NOMO-1 treated with DMSO at 0.1 percent for 48 hours (cell line): Measurements from ENCODE around the gene ASTN2.
"Not testable (repeated sequence)": the region's sequence is repeated elsewhere in the genome, so short reads cannot be mapped to it uniquely, and the experiment has no call there.

Source experiments
- DNase-seq: peaks from one replicate; lab custom pipeline; 2025; ENCODE audit not compliant: unreplicated experiment; lab: John Stamatoyannopoulos, UW

Gene ASTN2

DNA sequence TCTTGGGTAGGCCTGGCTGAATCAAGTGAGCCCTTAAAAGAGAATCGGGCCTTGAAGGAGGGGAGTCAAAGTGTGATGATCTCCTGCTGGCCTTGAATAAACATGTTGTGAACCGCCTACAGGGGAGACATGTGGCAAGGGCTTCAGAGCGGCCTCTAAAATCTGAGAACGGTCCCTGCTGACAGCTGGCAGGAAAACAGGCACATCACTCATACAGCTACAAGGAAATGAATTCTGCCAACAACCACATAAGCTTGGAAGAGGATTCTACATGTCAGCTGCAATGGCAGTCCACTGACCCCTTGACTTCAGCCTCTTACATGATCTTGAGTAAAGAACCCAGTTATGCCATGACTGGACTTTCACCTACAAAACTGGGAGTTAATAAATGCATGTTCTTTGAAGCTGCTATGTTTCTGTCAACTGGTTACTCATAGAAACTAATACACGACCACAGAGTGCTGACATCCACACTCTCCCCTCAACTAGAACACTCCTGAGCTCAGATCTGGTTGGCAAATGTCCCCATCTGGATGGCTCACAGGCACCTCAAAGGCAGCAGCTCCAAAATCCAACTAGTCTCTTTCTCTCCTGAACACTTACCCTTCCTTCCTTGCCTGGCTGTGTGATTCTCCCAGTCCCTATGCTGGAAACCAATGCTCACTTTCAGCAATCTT, 333.1 kb downstream of the ASTN2 start:
- no peak for DNase-seq

DNA sequence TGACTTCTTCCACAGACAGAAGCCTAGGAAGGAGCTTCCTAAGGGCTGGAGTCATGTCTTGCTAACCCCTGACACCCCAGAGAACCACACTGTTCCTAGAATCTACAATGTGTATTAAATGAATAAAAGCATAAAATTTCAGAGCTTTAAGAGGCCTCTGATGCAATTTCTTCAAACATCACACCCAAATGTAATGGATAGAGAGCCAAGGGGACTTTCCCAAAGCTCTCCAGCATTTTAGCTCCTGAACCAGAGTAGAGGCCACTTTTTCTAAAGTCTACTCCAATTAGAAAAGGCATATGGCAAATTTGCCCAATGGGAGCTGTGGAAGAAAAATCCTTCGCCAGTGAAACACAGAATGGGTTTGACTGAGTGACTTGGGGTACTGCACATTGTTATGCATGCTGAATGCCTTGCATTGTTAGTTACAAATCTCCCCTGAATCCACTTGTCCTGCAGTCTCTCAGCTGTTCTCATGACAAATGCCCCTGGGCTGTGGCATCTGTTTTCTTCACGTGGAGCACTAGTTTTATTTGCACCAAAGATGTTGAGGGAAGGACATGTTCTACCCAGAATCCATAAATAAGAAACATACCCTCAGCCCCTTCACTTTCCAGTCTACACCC, 334.0 kb downstream of the ASTN2 start:
- DNase-seq: no peak

- DNase-seq: no peak
Measured at GRCh38 chr9:117076571-117077290, 338.1 kb downstream of the ASTN2 start.

DNA sequence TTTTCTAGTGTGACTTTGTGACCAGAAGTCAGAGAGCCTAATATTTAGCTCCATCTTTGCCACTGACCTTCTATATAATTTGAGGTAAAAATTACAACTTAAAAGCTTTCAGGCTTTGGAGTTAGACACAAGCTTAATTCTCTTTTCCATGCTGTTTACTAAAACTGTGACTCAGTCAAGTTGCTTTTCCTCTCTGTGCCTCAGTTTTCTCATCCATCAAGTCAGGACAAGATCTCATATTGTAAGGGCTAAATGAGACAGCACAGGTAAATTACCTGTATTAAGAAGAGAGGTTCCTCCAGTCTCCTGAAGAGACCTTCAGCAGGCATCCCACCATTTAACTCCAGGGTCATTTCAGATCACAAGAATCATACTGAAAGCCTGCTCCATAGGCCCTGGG, 339.2 kb downstream of the ASTN2 start:
- DNase-seq: no peak

DNA sequence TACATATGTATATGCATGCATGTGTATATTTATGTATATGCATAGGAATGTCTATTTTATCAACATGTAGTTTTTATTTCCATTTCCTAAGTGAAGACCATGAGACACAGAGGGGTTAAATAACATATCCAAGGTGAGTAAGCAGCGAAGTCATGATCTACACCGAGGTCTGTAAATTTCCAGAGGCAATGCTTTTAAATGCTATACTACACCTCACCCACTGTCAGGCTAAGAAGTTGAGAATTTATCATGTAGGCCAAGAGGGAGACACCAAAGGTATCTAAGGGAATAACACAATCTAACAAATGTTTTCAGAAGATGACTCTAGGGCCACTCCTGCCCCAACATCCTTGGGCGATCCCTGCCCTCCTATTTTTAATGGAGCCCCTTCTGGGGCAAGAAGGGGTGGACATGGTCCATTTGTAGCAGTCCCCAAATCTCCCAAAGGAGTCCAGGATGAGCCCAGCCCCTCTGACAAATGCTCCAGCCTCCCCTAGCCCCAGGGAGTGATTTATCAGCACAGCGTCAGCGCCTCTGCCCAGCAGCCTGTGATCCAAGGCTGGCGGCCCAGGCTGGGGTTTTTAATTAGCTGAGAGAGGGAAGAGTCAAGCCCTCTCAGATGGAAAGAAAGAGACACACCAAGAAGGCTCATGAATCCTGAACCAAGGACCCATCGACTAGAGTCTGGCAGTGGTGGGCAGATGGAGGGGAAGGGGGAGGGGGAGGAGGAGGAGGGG, 339.9 kb downstream of the ASTN2 start:
- DNase-seq: no peak

- no peak for DNase-seq
Measured at GRCh38 chr9:117074342-117074662, 340.6 kb downstream of the ASTN2 start.

DNA sequence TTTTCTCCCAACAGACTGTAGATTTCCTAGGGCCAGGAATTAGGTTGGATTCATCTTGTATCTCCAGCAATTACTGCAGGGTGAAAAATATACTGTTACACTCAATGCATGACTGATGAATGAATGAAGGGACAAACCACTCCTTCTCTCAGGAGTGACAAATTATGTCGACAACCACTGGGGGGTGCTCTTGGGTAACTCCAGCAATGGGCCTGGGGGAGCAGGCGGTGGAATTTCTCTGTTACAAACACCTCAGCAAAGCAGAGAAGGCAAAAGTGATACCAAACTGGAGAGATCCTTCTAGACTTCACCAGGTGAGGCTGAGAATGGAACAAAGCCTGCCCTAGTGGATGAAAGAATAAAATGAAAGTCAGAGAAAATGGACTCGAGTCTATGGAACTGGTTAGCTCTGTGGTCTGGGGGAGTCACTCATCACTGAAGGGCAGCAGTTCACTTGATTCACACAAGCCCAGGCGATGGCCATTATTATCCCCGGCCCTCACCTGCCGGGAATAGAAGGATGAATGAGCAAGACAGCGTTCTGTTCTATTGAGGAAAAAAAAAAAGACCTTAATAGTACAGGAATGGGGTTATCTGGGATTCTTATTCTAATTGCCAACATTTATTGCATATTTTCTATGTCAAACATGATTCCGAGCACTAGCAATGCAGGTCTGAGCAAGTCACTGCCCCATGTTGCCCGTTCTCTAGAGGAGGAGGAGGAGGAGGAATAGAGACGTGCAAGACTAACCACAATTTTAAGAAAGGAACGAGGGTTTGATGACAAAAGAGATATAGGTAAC, 341.1 kb downstream of the ASTN2 start:
- DNase-seq: no peak

DNA sequence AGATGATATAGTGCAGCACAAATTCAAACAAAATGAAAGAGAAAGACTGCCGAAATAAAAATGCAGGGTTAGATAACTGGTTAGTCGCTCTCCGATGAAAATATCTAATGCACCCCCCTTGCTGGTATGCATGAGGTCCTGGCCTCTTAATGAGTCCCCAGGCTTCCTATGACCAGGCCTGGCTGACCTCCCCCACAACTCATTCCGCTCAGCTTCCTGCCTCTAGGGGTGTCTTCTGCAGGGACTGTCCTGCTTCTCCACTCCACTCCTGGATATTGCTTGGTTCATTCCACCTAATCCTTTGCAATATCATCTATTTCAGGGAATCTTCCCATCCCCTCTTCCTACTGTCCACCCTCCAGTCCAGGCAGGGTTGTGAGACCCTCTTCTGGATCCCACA, 341.8 kb downstream of the ASTN2 start:
- no peak for DNase-seq

DNA sequence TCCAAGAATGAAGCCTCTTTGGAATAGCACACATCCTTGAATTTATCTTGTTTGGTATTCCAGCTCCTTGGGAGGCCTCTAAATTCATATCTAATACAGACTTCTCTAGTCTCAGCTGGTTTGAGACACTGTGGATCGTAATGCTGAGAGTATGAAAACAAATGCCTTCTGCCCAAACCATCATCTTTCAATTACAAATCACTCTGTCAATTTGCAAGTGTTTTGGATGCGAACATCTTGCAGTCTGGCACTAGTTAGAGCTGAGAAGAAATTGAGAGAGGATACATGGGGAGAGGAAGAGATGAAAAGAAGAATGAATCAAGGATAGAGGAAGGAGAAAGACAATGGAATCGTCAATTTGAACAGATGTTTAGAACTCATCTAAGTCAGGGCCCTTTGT, 342.6 kb downstream of the ASTN2 start:
- no peak for DNase-seq

DNA sequence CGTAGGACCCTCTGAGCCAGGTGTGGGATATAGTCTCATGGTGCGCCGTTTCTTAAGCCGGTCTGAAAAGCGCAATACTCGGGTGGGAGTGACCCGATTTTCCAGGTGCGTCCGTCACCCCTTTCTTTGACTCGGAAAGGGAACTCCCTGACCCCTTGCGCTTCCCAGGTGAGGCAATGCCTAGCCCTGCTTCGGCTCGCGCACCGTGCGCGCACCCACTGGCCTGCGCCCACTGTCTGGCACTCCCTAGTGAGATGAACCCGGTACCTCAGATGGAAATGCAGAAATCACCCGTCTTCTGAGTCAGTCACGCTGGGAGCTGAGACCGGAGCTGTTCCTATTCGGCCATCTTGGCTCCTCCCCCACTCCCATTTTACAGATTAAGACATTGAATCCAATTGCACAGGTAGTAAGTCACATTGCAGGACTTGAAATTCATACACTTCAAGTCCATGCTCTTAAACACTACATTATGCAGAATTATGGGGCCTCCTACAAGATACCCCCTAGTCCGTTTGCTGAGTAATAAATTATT, 343.1 kb downstream of the ASTN2 start:
- DNase-seq: not testable (repeated sequence)

GRCh38 chr9:117063721-117064471, 351.0 kb downstream of the ASTN2 start:
- DNase-seq: no peak

DNA sequence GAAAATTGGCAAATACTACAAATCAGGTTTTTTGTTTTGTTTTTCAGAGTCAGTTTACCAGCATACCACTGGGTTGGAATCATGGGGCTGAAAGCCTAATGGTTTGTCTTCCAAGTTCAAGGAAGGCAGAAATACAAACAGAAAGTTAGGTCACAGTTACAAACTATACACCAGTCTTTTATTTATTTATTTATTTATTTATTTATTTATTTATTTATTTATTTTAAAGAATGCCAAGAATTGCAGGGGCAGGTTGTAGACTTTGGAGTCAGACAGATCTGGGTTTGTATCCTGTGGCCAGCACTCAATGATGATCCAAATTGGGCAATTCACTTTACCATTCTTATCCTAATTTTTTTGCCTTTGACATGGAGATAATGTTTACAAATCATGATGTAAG, 353.9 kb downstream of the ASTN2 start:
- DNase-seq: no peak

- DNase-seq: no peak
Measured at GRCh38 chr9:117050007-117050406, 364.9 kb downstream of the ASTN2 start.

DNA sequence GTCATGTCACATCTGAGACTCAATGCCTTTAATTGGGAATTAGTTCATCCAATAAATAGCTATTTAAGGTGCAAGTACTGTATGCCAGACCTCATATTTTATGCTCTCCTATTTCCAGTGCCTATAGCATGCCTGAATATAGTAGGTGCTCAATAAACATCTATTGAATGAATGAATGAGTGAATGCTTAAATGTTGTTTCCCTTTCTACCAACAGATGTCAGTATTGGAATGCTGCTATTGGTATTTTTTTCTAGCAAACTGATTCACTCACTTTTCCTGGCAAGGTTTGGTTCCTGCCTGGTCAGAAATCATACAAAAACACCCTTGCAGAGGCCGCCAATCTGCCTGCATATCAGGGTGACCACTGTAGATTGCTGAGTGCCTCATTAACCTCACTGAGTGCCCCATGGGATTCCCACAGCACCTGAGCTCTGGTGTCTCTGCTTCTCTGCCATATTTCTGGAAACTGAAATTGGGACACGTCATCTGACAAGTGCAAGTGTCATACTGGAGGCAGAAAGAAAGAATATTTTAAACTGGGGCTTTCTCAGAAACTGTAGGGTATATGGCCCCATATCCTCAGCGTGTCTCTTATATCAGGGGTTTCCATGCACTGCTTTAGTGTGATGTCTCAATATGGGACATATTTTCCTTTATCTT, 368.1 kb downstream of the ASTN2 start:
- no peak for DNase-seq

DNA sequence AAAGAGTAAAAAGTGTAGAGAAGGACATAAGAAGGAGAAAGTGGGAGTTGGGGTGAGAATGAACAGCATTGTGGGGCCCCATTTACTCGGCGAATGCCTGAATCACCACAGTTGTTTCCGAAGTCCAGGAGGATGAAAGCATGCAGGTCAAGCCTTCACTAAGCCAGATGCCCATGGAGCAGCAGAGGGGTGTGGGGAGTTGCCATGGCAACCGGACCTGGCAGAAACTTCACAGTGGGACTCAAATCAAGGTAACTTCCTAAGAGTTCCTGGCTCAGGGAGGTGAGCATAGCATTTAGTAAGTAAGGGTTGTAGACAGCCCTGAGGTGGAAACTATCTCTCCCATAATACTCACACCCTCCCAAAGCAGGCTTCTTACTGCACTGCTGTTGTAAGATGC, 370.6 kb downstream of the ASTN2 start:
- DNase-seq: no peak

GRCh38 chr9:117043159-117043558, 371.7 kb downstream of the ASTN2 start:
- DNase-seq: no peak

GRCh38 chr9:117035546-117035945, 379.3 kb downstream of the ASTN2 start:
- no peak for DNase-seq

GRCh38 chr9:117034866-117035265, 380.0 kb downstream of the ASTN2 start:
- DNase-seq: no peak

DNA sequence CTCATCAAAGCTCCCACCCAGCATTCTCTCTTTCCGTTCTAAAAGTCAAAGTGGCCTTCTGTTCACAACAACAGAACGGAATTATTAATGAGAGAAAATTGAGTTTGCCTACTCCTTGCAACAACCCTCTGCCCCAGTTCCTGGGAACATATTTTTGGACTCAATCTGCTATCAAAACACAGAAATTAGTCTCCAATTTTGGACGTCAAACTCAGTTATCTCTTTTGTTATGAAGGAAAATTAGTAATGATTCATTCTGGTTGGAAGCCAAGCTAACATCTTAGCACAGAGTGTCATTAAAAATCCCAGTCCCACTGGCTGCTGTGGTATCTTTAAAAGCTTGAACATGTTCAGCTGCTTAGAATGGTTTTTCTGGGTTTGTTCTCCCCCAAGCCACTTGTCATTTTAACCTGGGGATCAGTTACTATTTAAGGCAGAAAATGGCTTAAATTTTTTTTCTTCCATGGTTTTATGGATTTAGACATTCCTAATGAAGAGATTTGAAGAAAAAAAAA, 384.5 kb downstream of the ASTN2 start:
- DNase-seq: no peak
